Fibroblast of the aortic adventitia (primary cell): Measurements from ENCODE around the gene NBEAL2. TPM values are rescaled to one million over a fixed set of nuclear protein-coding genes. Genes with fewer than 3 reads are reported as not detected.
A peak's percentile ranks its signal among the peaks of the same experiment; 100 is the strongest.
"Not testable (repeated sequence)": the region's sequence is repeated elsewhere in the genome, so short reads cannot be mapped to it uniquely, and the experiment has no call there.

Experiments
- DNase-seq: peaks from one replicate; pipeline ENCODE4 v3.0.0-alpha.2; 2010; ENCODE audit warnings: low read depth
- H3K4me3 ChIP-seq: 2 replicates; pipeline ENCODE4 v1.5.1; 2011; ENCODE audit warnings: low read depth, mild to moderate bottlenecking, control low read depth, low read length, moderate library complexity
- CTCF ChIP-seq: IDR thresholded peaks from 2 replicates; pipeline ENCODE4 v1.5.1; 2011; ENCODE audit warnings: mild to moderate bottlenecking, low read length, control low read depth, inconsistent platforms; ENCODE audit not compliant: insufficient read depth
- total RNA-seq: library from RNA; depleted of rRNA; stranded (reverse); fragments of >200 nt; gene quantifications from 2 replicates; pipeline ENCODE4 v1.2.3, GENCODE V29; 2012; ENCODE audit warnings: low replicate concordance

Gene NBEAL2
- total RNA-seq, 1 donor, result 4.4 TPM

- TF ChIP-seq CTCF, result no peak
- H3K4me3 ChIP-seq, result no peak overlapping the region
- DNase-seq, result no peak
Measured at GRCh38 chr3:47019201-47019600, 39.7 kb downstream of the NBEAL2 start.

- DNase-seq, result no peak
- no peak overlapping the region for H3K4me3 ChIP-seq
- no peak for TF ChIP-seq CTCF
Measured at GRCh38 chr3:47020311-47020710, 40.8 kb downstream of the NBEAL2 start.

- peak; percentile 27 for DNase-seq
- TF ChIP-seq CTCF, result no peak
- H3K4me3 ChIP-seq, result no peak overlapping the region
Measured at GRCh38 chr3:47022641-47023071, 43.2 kb downstream of the NBEAL2 start.

GRCh38 chr3:47024932-47025331 is 45.5 kb downstream of the NBEAL2 start:
- H3K4me3 ChIP-seq, result no peak overlapping the region
- peak; percentile 38 for DNase-seq
- no peak for TF ChIP-seq CTCF

GRCh38 chr3:47026432-47026831 is 47.0 kb downstream of the NBEAL2 start:
- DNase-seq, result not testable (repeated sequence)

GRCh38 chr3:47028146-47028545 is 48.7 kb downstream of the NBEAL2 start:
- no peak overlapping the region for H3K4me3 ChIP-seq
- TF ChIP-seq CTCF, result no peak
- DNase-seq, result no peak

More at GRCh38 chr3:47026432-47026831, 47.0 kb downstream of the NBEAL2 start:
- H3K4me3 ChIP-seq, result not testable (repeated sequence)

- no peak for DNase-seq
- no peak for TF ChIP-seq CTCF
- no peak overlapping the region for H3K4me3 ChIP-seq
Measured at GRCh38 chr3:47028667-47029066, 49.2 kb downstream of the NBEAL2 start.

GRCh38 chr3:47031041-47031440 is 51.6 kb downstream of the NBEAL2 start:
- DNase-seq, H3K4me3 ChIP-seq: not testable (repeated sequence)
